HUES64 (cell line): ENCODE measurements around the gene PPP1R16B.

ENCODE experiments used
- H3K27ac ChIP-seq: 2 replicates; pipeline ENCODE4 v1.7.0; 2013; ENCODE audit warnings: low read depth, low read length, inconsistent platforms
- H3K27me3 ChIP-seq: 2 replicates; pipeline ENCODE4 v1.6.1; 2013; ENCODE audit warnings: mild to moderate bottlenecking, low read length; ENCODE audit not compliant: insufficient read depth
- H3K36me3 ChIP-seq: 2 replicates; pipeline ENCODE4 v1.6.1; 2013; ENCODE audit warnings: mild to moderate bottlenecking, low read length; ENCODE audit not compliant: insufficient read depth
- H3K4me1 ChIP-seq: 2 replicates; pipeline ENCODE4 v1.6.1; 2013; ENCODE audit warnings: mild to moderate bottlenecking, low read length, moderate library complexity; ENCODE audit not compliant: insufficient read depth
- H3K4me3 ChIP-seq: 2 replicates; pipeline ENCODE4 v1.5.1; 2013; ENCODE audit warnings: mild to moderate bottlenecking, low read length, moderate library complexity
- H3K9ac ChIP-seq: 2 replicates; pipeline ENCODE4 v1.6.1; 2013; ENCODE audit warnings: mild to moderate bottlenecking, low read depth, low read length
- H3K9me3 ChIP-seq: 2 replicates; pipeline ENCODE4 v1.6.1; 2013; ENCODE audit warnings: low read depth, low read length; ENCODE audit not compliant: insufficient read depth
- WGBS: fragments of 150-250, 120-280 bp; methylation state at CpG from one replicate; pipeline ENCODE4 v1.1.7; 2013; ENCODE audit warnings: missing lambda C conversion rate; 5-methylcytosine and 5-hydroxymethylcytosine counted together

PPP1R16B gene

GRCh38 chr20:38940644-38941043, 135.1 kb downstream of the PPP1R16B start:
- no peaks in the 10 kb centered on the region for H3K9me3 ChIP-seq
- H3K27me3 ChIP-seq: no peaks in the 10 kb centered on the region
- H3K36me3 ChIP-seq: peaks cover 71% of the 10 kb centered on the region
- no peak overlapping the region for H3K27ac ChIP-seq
- no peak overlapping the region for H3K4me3 ChIP-seq
- H3K4me1 ChIP-seq: no peaks in the 10 kb centered on the region
- no peak overlapping the region for H3K9ac ChIP-seq
- 94% methylated on average over 5 of the region's 5 CpGs for WGBS

- Histone ChIP-seq H3K27me3 (no peaks in the 10 kb centered on the region), H3K4me3 (no peak overlapping the region), H3K9ac (no peak overlapping the region), H3K4me1 (no peaks in the 10 kb centered on the region), H3K36me3 (peaks cover 74% of the 10 kb centered on the region), H3K27ac (no peak overlapping the region), H3K9me3 (no peaks in the 10 kb centered on the region)
- WGBS: 90% methylated on average over 5 of the region's 5 CpGs
Observed at GRCh38 chr20:38941726-38942389, 136.4 kb downstream of the PPP1R16B start.

GRCh38 chr20:38945012-38945411, 139.5 kb downstream of the PPP1R16B start:
- no peak overlapping the region for H3K4me3 ChIP-seq
- no peaks in the 10 kb centered on the region for H3K4me1 ChIP-seq
- H3K9me3 ChIP-seq: no peaks in the 10 kb centered on the region
- peaks cover 90% of the 10 kb centered on the region for H3K36me3 ChIP-seq
- no peaks in the 10 kb centered on the region for H3K27me3 ChIP-seq
- H3K27ac ChIP-seq: no peak overlapping the region
- whole genome bisulfite sequencing: 95% methylated on average over 2 of the region's 3 CpGs
- no peak overlapping the region for H3K9ac ChIP-seq

- H3K27me3 ChIP-seq: no peaks in the 10 kb centered on the region
- H3K4me1 ChIP-seq: no peaks in the 10 kb centered on the region
- no peak overlapping the region for H3K27ac ChIP-seq
- no peak overlapping the region for H3K9ac ChIP-seq
- no peaks in the 10 kb centered on the region for H3K9me3 ChIP-seq
- H3K36me3 ChIP-seq: peaks cover 93% of the 10 kb centered on the region
- H3K4me3 ChIP-seq: no peak overlapping the region
- WGBS: 97% methylated on average over 3 of the region's 3 CpGs
Observed at GRCh38 chr20:38946836-38947235, 141.3 kb downstream of the PPP1R16B start.

- H3K36me3 ChIP-seq: peaks cover 93% of the 10 kb centered on the region
- H3K27ac ChIP-seq: no peak overlapping the region
- H3K27me3 ChIP-seq: no peaks in the 10 kb centered on the region
- no peak overlapping the region for H3K9ac ChIP-seq
- 96% methylated on average over 7 of the region's 7 CpGs for WGBS
- no peaks in the 10 kb centered on the region for H3K4me1 ChIP-seq
- H3K9me3 ChIP-seq: no peaks in the 10 kb centered on the region
- no peak overlapping the region for H3K4me3 ChIP-seq
Observed at GRCh38 chr20:38947931-38948362, 142.4 kb downstream of the PPP1R16B start.

DNA sequence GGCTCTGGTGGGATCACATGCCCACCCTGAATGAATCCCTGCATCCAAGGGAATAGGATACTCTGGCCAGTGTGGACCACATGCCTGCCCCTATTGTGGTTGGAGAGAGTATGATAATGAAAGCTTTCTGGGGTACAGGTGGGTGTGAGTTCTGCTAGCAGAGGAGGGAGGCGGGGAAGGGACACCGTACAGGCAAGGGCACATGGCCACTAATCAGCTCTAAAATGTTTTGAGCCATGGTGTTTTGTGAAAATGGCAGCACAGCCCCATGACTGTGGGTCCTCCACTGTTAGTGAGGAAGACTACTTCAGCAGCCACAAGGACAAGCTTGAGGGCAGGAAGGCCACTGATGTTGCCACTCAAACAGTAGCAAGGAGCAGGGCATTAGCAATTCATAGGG, 144.8 kb downstream of the PPP1R16B start:
- no peaks in the 10 kb centered on the region for H3K27me3 ChIP-seq
- no peaks in the 10 kb centered on the region for H3K4me1 ChIP-seq
- H3K4me3 ChIP-seq: no peak overlapping the region
- 95% methylated on average over 2 of the region's 2 CpGs for WGBS
- no peaks in the 10 kb centered on the region for H3K9me3 ChIP-seq
- peaks cover 90% of the 10 kb centered on the region for H3K36me3 ChIP-seq
- H3K27ac ChIP-seq: no peak overlapping the region
- H3K9ac ChIP-seq: no peak overlapping the region

DNA sequence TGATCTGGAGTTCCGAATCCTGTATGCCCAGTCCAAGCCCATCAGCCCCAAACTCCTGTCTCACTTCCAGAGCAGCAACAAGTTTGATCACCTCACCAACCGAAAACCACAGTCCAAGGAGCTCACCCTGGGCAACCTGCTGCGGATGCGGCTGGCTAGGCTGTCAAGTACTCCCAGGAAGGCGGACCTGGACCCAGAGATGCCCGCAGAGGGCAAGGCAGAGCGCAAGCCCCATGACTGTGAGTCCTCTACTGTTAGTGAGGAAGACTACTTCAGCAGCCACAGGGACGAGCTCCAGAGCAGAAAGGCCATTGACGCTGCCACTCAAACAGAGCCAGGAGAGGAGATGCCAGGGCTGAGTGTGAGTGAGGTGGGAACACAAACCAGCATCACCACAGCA, 146.1 kb downstream of the PPP1R16B start:
- Histone ChIP-seq H3K36me3 (peaks cover 80% of the 10 kb centered on the region), H3K27ac (no peak overlapping the region), H3K9me3 (no peaks in the 10 kb centered on the region), H3K4me1 (no peaks in the 10 kb centered on the region), H3K27me3 (no peaks in the 10 kb centered on the region), H3K4me3 (no peak overlapping the region), H3K9ac (no peak overlapping the region)
- WGBS: 95% methylated on average over 9 of the region's 9 CpGs

DNA sequence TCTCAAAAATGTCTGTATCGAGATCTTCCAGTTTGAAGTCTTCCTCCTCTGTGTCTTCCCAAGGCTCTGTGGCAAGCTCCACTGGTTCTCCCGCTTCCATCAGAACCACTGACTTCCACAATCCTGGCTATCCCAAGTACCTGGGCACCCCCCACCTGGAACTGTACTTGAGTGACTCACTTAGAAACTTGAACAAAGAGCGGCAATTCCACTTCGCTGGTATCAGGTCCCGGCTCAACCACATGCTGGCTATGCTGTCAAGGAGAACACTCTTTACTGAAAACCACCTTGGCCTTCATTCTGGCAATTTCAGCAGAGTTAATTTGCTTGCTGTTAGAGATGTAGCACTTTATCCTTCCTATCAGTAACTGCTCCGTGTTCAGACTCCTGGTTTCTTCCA, 146.7 kb downstream of the PPP1R16B start:
- Histone ChIP-seq H3K9ac (no peak overlapping the region), H3K27me3 (no peaks in the 10 kb centered on the region), H3K27ac (no peak overlapping the region), H3K4me3 (no peak overlapping the region), H3K4me1 (no peaks in the 10 kb centered on the region), H3K9me3 (no peaks in the 10 kb centered on the region), H3K36me3 (peaks cover 75% of the 10 kb centered on the region)
- WGBS: 98% methylated on average over 6 of the region's 6 CpGs

- no peaks in the 10 kb centered on the region for H3K27me3 ChIP-seq
- no peaks in the 10 kb centered on the region for H3K9me3 ChIP-seq
- WGBS: 98% methylated on average over 8 of the region's 8 CpGs
- H3K27ac ChIP-seq: no peak overlapping the region
- peaks cover 58% of the 10 kb centered on the region for H3K36me3 ChIP-seq
- no peak overlapping the region for H3K4me3 ChIP-seq
- no peaks in the 10 kb centered on the region for H3K4me1 ChIP-seq
- H3K9ac ChIP-seq: no peak overlapping the region
Observed at GRCh38 chr20:38953630-38954340, 148.3 kb downstream of the PPP1R16B start.

GRCh38 chr20:38957235-38957876, 151.9 kb downstream of the PPP1R16B start:
- Histone ChIP-seq H3K36me3 (peaks cover 22% of the 10 kb centered on the region), H3K4me3 (no peak overlapping the region), H3K27me3 (no peaks in the 10 kb centered on the region), H3K27ac (no peak overlapping the region), H3K9me3 (no peaks in the 10 kb centered on the region), H3K9ac (no peak overlapping the region), H3K4me1 (peaks cover 8% of the 10 kb centered on the region)
- WGBS: 93% methylated on average over 5 of the region's 5 CpGs

GRCh38 chr20:38957915-38958485, 152.5 kb downstream of the PPP1R16B start:
- H3K9ac ChIP-seq: no peak overlapping the region
- no peak overlapping the region for H3K27ac ChIP-seq
- 94% methylated on average over 7 of the region's 8 CpGs for WGBS
- no peaks in the 10 kb centered on the region for H3K9me3 ChIP-seq
- H3K4me3 ChIP-seq: no peak overlapping the region
- H3K4me1 ChIP-seq: peaks cover 8% of the 10 kb centered on the region
- H3K27me3 ChIP-seq: no peaks in the 10 kb centered on the region
- H3K36me3 ChIP-seq: peaks cover 16% of the 10 kb centered on the region
